Islet precursor cell (in vitro differentiated cells): Measurements from ENCODE around the gene ARMC5.

Experiments used
- DNase-seq: peaks from one replicate; pipeline ENCODE4 v3.0.0-alpha.2; 2018

ARMC5 gene

GRCh38 chr16:31461921-31462804 lies 2.9 kb downstream of the ARMC5 start:
- no peak for DNase-seq

GRCh38 chr16:31464348-31464769 lies 5.1 kb downstream of the ARMC5 start:
- DNase-seq = no peak

GRCh38 chr16:31464781-31465260 lies 5.5 kb downstream of the ARMC5 start:
- DNase-seq = no peak

GRCh38 chr16:31465788-31466370 lies 6.6 kb downstream of the ARMC5 start:
- DNase-seq = no peak

- DNase-seq = no peak
Observed at GRCh38 chr16:31466381-31466841, 7.1 kb downstream of the ARMC5 start.

GRCh38 chr16:31467151-31467773 lies 8.0 kb downstream of the ARMC5 start:
- DNase-seq = no peak

GRCh38 chr16:31467858-31468257 lies 8.6 kb downstream of the ARMC5 start:
- no peak for DNase-seq

GRCh38 chr16:31470615-31471014 lies 11.3 kb downstream of the ARMC5 start:
- DNase-seq = no peak

- DNase-seq = no peak
Observed at GRCh38 chr16:31471241-31471874, 12.1 kb downstream of the ARMC5 start.

- DNase-seq = peak; percentile 74
Observed at GRCh38 chr16:31471875-31472708, 12.8 kb downstream of the ARMC5 start, which contains the start of gene TGFB1I1. Gene TGFB1I1 (plus strand): TSS chr16:31472152. CDS start chr16:31472189, 37 bp downstream.

GRCh38 chr16:31472709-31473203 lies 13.5 kb downstream of the ARMC5 start:
- DNase-seq = peak; percentile 83

- no peak for DNase-seq
Observed at GRCh38 chr16:31473264-31473984, 14.1 kb downstream of the ARMC5 start.

GRCh38 chr16:31474173-31474714 lies 14.9 kb downstream of the ARMC5 start:
- no peak for DNase-seq

GRCh38 chr16:31474773-31475738 lies 15.8 kb downstream of the ARMC5 start:
- no peak for DNase-seq

- no peak for DNase-seq
Observed at GRCh38 chr16:31475946-31476302, 16.6 kb downstream of the ARMC5 start.

- peak; percentile 87 for DNase-seq
Observed at GRCh38 chr16:31476303-31477219, 17.3 kb downstream of the ARMC5 start.

- peak; percentile 90 for DNase-seq
Observed at GRCh38 chr16:31477220-31478216, 18.2 kb downstream of the ARMC5 start.
